Measurements from ENCODE around the gene CYP4F2.
"Not testable (repeated sequence)": the region's sequence is repeated elsewhere in the genome, so short reads cannot be mapped to it uniquely, and the experiment has no call there.

The CYP4F2 gene

GRCh38 chr19:15843894-15844222 lies 54.0 kb downstream of the CYP4F2 start:
- not testable (repeated sequence) for DNase-seq

- no peak for DNase-seq
Observed at GRCh38 chr19:15843203-15843893, 54.5 kb downstream of the CYP4F2 start.

GRCh38 chr19:15841875-15842569 lies 55.9 kb downstream of the CYP4F2 start:
- no peak for DNase-seq

- DNase-seq = no peak
Observed at GRCh38 chr19:15840833-15841232, 57.0 kb downstream of the CYP4F2 start.

- not testable (repeated sequence) for DNase-seq
Observed at GRCh38 chr19:15839888-15840287, 58.0 kb downstream of the CYP4F2 start.

- DNase-seq = no peak
Observed at GRCh38 chr19:15838351-15838750, 59.5 kb downstream of the CYP4F2 start.

GRCh38 chr19:15837221-15837731 lies 60.6 kb downstream of the CYP4F2 start:
- DNase-seq = no peak

- peak; percentile 79 for DNase-seq
Observed at GRCh38 chr19:15836330-15837220, 61.3 kb downstream of the CYP4F2 start.

GRCh38 chr19:15835565-15836329 lies 62.1 kb downstream of the CYP4F2 start:
- DNase-seq = not testable (repeated sequence)

GRCh38 chr19:15834232-15834631 lies 63.6 kb downstream of the CYP4F2 start:
- not testable (repeated sequence) for DNase-seq

- no peak for DNase-seq
Observed at GRCh38 chr19:15831626-15832025, 66.2 kb downstream of the CYP4F2 start.

- no peak for DNase-seq
Observed at GRCh38 chr19:15829786-15830185, 68.1 kb downstream of the CYP4F2 start.

GRCh38 chr19:15829306-15829698 lies 68.6 kb downstream of the CYP4F2 start:
- DNase-seq = no peak

- not testable (repeated sequence) for DNase-seq
Observed at GRCh38 chr19:15828611-15829305, 69.1 kb downstream of the CYP4F2 start.

GRCh38 chr19:15828121-15828610 lies 69.7 kb downstream of the CYP4F2 start:
- no peak for DNase-seq

All from NCI-H226 (cell line).